Thyroid gland (tissue), 4 donors: ENCODE data around the gene HMOX2.

Experiments
- CTCF ChIP-seq, 6 experiments: fragments of 200-600 bp in 3 of 6; fragments of 450-650 bp in 3 of 6; sonication (generic) in 3 of 6; IDR thresholded peaks; one replicate each; pipeline ENCODE4 v1.5.1; 2016 to 2019; ENCODE audit warnings: antibody characterized with exemption in 6 of 6, mild to moderate bottlenecking in 2 of 6, inconsistent platforms in 1 of 6, moderate library complexity in 1 of 6
- POLR2A ChIP-seq, 2 donors: fragments of 450-650 bp; IDR thresholded peaks; one replicate each; pipeline ENCODE4 v1.6.1; 2017; ENCODE audit warnings: antibody characterized with exemption in 2 of 2, mild to moderate bottlenecking in 2 of 2, moderate library complexity in 1 of 2

- TF ChIP-seq CTCF (IDR thresholded peaks at IDR 0.05), result no peak
- no peak for TF ChIP-seq POLR2A (IDR thresholded peaks at IDR 0.05)
Measured at GRCh38 chr16:4552541-4552940, 76.3 kb downstream of the HMOX2 start.
